HG02763 (cell line): ENCODE results near the gene VPS37B.
"Not testable (repeated sequence)": the region's sequence is repeated elsewhere in the genome, so short reads cannot be mapped to it uniquely, and the experiment has no call there.

ENCODE experiments used
- ATAC-seq: cut with Tn5 transposase; IDR thresholded peaks from one replicate; pipeline ENCODE4 v1.9.1; 2021; ENCODE audit warnings: mild to moderate bottlenecking, moderate library complexity; ENCODE audit not compliant: unreplicated experiment

Gene VPS37B

DNA sequence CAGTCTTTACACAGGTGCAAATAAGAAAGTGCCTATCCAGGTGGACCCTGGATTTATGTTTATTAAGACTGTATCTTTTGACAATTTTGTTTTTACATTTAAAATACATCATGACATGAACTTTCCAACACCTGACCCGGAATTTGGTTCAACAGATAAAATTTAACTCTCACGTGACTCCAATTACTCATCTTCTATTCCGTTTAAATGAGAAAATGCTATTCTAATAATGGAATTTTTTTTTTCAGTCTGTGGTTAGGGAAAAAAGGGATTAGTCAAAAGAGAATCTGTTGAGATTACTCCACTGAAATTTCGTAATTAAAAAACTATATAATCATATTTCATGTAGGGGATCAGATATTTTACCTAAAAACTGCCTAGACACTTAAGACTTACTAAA is 11.1 kb downstream of the VPS37B start:
- no peak for ATAC-seq

DNA sequence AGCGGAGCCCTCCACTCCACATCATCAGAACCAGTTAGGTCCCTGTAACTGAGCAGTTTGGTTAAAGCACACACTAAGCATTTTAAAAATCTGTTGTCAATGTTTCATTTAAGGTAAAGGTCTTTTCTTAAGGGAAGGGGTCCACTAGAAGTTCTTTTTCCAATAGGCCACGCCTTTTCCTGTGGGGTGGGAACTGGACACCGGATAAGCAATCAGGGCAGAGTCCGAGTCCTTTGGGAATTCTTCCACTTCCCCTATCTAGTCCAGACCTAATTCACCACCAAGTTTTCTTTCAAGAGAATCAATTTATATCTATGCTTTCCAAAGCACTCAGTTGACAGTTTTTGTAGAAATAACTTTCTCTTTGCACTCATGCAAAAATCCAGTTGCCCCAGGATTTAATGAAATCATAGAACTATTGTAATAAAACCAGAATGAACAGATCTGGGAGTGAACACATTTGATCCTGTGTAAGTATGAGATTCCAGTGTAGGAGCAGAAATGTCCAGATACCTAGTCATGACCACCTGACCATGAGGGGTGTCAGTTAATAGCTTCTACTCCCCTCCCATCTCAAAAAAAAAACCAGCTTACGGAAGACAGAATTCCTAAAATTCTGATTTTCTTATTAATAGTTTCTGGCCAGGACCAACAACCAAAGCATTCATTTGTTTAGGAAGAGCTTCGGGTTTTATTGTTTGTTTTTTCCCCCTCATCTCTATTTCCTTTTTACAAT is 11.7 kb downstream of the VPS37B start:
- ATAC-seq: no peak

DNA sequence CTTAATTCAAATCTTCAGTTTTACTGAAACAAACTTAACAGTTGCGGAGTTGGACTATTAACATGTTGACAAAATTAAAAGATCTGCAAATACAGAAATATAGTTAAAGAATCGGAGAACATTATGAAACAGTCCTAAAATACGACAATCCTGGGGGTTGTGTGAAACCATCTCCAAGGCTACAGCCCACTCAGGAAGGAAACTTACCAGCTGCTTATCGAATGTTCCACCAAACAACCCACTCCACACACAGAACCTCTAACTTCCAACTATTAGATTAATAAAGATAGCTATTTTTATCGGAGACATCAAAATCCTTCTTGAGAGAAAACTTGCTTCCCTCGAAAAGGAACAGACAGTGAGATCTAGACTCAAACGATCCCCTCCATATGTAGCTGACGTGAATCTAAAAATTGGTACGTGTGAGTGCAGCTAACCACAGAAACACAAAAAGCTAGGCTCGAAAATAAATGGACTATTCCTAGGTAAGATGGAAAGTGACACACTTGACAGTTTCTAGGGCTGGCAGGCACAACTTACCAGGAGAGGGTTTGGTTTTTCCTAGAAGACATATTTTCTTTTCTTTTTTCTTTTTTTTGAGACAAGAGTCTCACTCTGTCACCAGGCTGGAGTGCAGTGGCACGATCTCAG is 12.9 kb downstream of the VPS37B start:
- ATAC-seq: no peak

- ATAC-seq: no peak
These were observed 15.3 kb downstream of the VPS37B start for GRCh38 chr12:122880668-122881067.

- no peak for ATAC-seq
These were observed 15.7 kb downstream of the VPS37B start for GRCh38 chr12:122880155-122880667.

DNA sequence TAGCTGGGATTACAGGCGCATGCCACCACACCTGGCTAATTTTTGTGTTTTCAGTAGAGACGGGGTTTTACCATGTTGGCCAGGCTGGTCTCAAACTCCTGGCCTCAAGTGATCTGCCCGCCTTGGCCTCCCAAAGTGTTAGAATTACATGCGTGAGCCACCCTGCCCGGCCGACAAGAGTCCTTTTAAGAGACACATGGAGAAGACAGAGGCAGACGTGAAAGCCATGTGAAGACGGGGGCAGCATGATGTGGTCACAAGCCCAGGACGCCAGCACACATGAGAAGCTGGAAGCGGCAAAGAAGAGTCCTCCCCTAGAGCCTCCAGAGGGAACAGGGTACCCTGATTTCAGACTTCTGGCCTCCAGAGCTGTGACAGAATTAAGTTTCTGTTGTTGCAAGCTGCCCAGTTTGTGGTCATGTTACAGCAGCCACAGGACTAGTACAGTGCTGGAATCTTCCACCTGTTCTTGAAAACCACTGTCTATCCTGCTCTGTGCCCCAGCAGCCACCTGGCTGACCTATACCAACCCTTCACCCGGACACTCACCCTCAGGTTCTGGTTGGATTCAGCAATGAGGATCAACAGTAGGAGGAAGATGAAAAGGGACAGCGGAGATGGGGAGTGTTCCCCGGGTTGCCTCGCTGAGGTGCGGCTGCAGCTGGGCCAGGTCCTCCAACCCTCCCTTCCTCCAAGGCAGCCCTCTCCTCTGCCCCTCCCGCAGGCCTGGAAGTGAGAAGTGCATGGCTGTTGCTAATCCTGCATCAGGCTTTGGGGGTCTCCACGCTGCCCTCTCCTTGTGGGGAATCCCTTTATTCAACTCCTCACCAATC is 16.9 kb downstream of the VPS37B start:
- ATAC-seq: no peak

DNA sequence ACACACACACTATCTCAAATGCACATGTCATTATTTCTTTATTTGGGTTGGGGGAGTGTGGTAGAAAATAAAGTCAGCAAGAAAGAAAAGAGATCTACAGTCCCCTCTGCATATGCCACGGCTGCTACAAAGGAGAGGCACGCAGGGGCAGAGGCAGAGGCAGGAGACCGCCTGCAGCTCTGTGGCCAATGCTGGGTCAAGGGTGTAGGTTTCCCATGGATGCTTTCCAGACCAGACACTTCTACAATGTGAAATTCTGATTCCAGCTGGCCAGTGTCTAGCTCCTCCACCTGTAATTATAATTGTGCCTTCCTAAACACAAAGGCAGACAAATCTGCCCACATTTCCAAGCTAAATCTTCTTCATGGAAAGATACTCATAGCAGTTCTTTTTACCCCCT is 19.2 kb downstream of the VPS37B start:
- no peak for ATAC-seq

DNA sequence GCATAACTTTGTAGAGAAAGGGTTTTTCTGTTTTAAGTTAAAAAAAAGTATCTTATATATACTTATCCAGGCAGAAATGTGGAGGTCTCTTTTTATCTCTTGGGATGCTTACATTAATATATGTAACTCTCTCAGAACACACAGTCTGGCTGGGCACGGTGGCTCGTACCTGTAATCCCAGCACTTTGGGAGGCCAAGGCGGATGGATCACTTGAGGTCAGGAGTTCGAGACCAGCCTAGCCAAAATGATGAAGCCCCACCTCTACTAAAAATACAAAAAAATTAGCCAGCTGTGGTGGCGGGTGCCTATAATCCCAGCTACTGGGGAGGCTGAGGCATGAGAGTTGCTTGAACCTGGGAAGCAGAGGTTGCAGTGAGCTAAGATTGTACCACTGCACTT is 19.6 kb downstream of the VPS37B start:
- not testable (repeated sequence) for ATAC-seq

- ATAC-seq: peak; percentile 51
These were observed 20.2 kb downstream of the VPS37B start for GRCh38 chr12:122875590-122876220.

GRCh38 chr12:122874081-122874480 is 21.8 kb downstream of the VPS37B start:
- no peak for ATAC-seq

GRCh38 chr12:122873540-122873939 is 22.4 kb downstream of the VPS37B start:
- ATAC-seq: no peak

DNA sequence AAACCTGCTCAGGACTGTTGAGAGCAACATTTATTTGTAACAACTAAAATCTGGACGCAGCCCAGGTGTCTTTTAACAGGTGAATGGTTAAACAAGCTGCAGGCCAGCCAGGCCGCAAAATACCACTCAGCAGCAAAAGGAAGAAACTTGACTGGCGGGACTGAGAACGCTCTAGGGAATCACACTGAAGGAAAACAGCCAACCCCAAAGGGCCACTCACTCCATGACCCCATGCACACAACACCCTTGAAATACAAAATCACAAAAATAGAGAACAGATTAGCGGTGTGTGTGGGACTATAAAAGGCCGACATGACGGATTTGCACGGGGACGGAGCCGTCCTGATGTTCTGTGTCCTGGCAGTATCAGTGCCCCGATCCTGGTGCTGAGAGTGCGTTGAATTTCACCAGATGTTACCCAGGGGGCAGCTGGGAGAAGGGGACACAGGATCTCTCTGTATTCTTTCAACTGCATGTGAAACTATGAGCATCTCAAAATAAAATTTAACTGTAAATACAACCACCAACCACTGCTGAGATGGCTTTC is 23.0 kb downstream of the VPS37B start:
- ATAC-seq: no peak

- ATAC-seq: no peak
These were observed 23.8 kb downstream of the VPS37B start for GRCh38 chr12:122871851-122872780.

GRCh38 chr12:122870867-122871664 is 24.9 kb downstream of the VPS37B start:
- ATAC-seq: no peak

DNA sequence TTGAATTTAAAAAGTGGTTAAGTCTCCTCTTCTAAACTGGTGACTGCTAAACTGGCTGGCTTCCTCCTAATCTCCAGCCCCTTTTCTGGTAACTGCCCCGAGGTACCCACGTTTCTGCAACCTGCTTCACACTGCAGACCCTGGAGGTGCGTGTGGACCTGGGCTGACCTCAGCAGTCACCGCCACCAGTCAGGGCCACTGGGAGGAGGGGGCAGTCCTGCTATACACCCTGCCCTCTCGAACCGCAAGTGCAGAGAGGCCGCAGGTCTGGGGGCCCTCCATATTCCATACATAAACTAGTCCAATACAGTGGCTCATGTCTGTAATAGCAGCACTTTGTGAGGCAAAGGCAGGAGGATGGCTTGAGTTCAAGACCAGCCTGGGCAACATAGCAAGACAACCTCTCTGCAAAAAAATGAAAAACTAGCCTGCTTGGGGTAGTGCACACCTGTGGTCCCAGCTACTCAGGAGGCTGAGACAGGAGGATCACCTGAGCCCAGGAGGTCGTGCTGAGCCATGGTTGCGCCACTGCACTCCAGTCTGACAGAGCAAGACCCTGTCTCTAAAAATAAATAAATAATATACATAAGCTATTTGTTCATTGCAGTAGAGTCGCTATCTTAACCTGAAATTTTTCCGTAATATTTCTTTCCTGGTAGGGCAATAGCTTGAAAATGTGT is 25.6 kb downstream of the VPS37B start:
- ATAC-seq: no peak

- ATAC-seq: no peak
These were observed 26.5 kb downstream of the VPS37B start for GRCh38 chr12:122869207-122869973.

GRCh38 chr12:122868471-122869177 is 27.3 kb downstream of the VPS37B start:
- ATAC-seq: no peak
